NOMO-1 treated with dmso at 0.1 percent for 144 hours (cell line): ENCODE results near the gene HACD4.
"Not testable (repeated sequence)": the region's sequence is repeated elsewhere in the genome, so short reads cannot be mapped to it uniquely, and the experiment has no call there.

ENCODE experiments used
- DNase-seq: peaks from one replicate; lab custom pipeline; 2025; ENCODE audit not compliant: unreplicated experiment; lab: John Stamatoyannopoulos, UW

Gene HACD4

DNA sequence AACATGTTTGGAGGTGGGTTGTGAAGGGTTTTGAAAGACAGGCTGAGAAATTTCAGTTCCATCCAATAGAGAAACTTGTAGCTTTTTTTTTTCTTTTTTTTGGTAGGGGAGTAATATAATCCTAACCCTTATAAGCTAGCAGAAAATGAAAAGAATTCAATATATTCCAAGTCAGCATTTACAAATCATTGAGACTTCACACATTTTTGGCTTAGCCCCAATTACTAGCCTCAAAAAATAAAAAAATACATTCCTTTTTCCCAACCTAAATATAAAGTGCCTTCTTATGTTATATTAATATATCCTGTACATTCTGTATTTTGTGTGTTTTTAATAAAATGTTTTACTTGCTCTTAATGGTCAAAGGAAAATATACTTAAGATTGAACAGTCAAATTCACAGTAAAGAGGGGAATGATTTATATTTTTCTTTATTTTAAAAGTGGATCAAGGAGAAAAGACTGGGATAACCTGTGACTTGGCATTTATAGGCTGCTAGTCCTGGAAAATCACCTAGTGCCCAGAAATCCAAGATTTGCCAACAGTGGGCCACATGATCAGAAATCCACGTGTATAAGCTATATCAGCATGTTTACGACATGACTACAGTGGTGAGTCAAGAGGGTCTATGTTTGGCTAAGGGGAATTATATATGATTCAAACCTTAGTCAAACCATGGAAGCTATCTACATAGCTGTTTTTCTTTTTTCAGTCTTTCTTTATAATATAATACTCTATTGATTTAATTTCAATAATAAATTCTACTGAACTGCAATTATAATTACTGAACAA is 14.5 kb downstream of the HACD4 start:
- no peak for DNase-seq

DNA sequence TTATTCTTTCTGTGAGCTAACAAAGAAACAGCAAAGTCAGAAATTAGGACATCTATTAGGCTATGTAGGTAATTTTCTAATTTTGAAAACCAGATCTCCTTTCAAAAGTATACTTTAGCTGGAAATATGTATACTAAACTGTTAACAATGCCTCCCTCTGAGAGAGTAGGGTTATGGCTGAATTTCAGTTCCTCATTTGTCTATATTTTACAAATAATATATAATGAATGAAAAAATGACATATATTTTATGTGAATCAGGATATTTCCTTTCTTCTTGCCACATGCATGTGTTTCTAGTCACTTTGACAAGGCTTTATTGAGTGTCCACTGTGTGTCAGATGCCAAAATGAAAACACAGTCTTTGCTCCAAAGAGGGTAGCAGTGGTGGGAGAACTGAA is 15.4 kb downstream of the HACD4 start:
- no peak for DNase-seq

DNA sequence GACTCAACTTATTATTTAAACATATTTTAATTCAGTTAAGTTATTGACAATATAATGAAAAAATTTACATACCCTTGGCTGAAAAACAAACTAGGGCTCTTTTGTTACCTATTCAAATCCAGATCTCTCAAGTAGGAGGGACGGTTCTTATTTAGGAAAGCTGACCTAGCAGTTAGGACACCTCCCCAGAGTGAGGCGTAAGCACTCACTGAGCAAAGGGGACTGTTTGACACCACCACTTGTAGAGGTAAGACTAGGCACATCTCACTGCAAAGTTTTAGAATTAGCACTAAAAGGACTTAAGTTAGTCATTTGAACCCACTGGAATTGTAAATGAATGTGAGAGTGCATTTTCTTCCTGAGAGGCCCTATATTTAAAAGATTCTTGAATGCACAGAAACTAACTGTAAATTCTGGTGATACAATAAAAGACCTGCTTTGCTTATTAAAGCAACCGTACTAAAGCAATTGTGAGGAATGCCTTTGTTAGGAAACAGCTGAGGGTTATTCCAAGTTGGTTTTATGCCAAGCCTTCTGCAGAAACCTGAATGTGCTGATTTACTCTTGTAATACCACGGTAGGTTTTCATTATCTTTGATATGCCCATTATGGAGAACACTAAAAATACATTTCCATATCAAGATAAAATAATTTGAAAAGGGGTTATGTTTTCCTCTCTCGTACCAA is 16.2 kb downstream of the HACD4 start:
- DNase-seq: no peak

DNA sequence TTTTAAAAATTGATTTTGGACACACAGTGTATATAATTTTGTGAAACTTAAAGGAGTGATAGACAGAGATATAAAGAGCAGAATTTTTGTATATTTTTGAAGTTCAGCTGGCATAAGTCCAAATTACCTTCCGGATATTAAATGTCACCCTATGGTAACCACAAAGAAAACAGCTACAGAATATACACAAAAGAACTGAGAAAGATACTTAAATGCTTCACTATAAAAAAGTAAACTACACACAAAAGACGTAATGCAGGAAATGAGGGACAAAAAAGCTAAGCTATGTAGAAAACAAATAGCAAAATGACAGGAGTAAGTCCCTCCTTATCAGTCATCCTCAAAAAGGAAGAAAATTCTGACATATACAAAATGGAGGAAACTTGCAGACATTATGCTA is 29.4 kb downstream of the HACD4 start:
- DNase-seq: no peak

DNA sequence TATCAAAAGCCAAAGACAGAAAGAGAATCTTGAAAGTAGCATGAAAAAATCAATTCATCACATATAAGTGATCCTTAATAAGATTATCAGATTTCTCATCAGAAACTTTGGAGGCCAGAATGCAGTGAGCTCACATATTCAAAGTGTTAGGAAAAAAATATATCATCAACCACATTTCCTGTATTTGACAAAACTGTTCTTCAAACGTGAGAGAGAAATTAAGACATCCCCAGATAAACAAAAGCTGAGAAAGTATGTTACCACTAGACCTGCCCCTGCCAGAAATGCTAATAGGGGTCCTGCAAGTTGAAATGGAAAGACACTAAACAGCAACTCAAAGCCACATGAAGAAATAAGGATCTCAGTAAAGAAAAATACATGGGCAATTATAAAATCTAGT is 29.9 kb downstream of the HACD4 start:
- DNase-seq: no peak

DNA sequence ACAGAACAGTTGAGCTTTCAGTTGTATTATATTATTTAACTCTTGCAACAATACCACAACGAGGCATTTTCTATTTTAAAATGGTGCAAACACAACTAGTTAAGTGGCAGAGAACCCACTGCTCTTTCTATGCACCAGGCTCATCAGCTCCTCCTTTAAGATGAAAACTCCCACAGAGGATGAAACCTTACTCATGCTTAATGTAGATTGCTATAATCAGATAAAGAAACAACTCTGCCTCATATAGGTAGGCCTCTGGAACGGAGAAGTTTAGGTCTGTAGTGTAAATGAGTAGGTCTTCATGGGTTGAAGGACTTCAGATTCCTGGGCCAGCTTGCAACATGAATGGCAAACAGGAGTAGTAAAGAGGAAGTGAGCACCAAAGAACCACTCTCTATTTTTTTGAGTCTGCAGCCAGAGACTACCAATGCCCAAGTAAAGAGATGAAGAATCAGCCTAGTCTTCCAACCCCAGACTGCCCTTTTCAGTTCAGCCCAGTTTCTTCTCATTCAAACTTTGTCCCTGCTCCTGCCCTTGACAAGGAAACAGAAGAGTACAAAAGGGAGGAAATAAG is 33.9 kb downstream of the HACD4 start:
- DNase-seq: no peak

DNA sequence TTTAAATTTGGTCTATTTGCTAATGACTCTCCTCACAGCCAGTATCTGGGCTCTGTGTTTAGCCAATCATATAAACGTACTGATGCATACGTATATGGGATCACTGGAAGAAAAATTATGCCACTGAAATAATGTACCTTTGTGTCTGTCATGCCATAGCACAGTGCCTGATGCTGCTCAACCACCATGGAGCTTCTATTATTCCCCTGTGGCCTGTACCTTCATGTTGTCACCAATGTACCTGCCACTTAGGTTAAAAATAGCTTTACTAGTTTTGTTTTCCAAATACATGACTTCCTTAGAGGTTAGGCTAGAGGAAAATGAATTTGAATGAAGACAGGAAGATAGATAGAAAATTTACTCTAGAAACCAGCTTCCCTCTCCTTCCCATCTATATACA is 34.6 kb downstream of the HACD4 start:
- DNase-seq: no peak

DNA sequence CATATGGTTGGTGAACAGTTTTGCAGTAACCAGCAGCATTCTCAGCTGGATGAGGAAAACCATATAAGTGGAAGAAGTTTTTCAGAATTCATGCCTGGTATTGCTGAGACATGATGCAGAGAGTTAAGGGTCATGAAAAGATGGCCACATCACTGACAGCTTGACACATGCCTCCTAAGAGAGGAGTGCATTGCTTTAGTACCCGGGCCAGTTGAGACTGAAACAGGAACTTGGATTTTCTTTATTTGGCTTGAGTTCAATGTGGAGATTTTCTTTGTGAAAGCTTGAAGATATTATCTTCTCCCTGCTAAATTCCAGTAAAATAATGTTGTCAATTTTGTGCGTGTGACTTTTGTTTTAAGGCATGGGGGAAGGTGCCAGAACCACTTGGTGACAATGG is 35.8 kb downstream of the HACD4 start:
- DNase-seq: no peak

DNA sequence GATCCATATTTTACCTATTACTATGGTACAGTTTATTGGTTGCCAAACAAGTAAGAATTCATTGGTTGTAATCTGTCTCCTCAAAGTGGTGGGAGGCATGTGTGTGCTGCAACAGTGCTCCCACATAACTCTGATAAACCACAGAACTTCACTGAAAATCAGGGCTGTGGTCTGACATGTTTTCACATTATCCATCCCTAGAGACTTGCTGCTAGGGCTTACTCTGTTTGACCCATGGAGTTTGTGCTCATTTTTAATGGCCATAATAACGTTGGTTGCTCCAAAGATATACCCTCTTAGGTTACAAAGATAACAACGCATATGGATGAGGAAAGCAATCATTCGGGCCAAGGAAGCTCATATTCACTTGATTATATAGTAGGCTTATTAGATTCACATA is 37.0 kb downstream of the HACD4 start:
- DNase-seq: no peak

DNA sequence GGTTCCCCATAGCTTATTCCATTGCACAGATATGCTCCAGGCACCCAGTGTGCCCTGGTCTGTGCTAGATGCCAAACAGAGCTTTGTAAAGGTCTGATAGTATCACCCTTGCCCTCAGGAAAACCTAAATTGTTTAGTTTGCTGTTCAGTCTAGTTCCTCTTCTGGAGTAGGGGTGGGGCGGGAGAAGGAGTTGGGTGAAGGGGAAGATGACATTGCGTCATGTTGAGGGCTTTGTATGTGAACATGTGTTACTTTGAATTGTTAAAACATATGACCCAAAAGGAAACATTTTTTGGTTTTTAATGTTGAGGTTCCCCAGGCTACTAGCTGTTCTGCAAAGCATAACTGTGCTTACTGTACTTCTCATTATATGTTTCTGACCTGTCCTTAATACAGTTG is 40.6 kb downstream of the HACD4 start:
- no peak for DNase-seq

DNA sequence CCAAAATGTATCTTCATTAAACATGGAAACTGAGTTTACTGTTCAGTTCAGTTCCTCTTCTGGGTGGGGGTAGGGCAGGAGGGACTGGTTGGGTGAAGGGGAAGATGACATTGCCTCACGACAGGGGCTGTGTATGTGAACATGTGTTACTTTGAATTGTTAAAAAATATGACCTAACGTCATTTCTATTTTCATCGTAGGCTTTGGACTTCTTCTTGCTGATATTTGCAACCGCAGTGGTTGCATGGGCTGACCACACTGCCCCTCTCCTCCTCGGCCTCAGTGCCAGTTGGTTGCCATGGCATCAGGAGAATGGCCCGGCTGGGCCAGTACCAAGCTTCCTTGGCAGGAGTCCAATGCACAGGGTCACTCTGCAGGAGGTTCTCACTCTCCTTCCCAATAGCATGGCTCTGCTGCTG is 41.5 kb downstream of the HACD4 start:
- DNase-seq: no peak

DNA sequence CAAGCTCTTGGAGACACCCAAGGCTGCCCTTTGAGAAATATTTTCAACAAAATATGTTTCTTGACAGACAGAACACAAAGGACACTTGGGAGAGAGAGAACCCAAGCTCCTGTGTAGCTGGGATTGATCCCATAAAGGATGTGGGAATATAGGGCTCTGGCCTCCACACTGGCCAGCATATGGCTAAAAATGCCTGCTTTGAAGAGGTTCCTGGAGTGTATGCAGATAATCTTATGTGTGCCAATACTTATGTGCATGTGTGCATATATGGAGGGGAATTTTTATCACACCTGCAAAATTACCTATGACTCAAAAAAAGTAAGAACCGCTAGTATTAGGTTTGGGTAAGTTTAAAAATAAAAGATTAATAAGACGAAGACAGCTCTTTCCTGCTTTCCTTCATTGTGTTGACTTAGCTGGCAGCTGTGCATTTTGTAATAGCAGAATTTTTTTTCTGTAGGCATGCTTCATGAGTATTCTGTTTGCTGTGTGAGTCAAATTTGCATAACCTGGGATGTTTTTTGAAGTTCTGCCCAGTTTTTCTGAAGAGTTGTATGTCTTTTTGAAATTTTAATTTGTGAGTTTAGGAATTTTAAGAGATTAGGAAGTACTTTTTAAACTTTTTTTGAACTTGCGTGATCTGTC is 42.6 kb downstream of the HACD4 start:
- DNase-seq: no peak

DNA sequence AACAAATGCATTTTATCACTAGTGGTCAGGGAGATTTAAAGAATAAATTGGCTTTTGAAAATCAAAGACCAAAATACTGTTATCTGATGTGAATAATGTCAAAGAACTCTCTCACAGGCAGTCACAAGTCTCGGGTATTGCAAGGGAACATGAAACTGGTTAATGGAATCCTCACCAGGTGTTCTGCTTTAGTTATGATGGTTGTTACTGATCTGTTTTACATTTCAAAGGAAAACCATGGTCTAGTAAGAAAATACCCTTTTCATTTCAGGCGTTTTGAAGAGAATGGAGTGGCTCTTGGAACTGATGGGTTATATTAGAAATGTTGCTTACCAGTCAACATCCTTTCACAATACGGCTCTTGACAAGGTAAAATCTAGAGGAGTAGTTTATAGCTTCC is 43.4 kb downstream of the HACD4 start:
- DNase-seq: no peak

DNA sequence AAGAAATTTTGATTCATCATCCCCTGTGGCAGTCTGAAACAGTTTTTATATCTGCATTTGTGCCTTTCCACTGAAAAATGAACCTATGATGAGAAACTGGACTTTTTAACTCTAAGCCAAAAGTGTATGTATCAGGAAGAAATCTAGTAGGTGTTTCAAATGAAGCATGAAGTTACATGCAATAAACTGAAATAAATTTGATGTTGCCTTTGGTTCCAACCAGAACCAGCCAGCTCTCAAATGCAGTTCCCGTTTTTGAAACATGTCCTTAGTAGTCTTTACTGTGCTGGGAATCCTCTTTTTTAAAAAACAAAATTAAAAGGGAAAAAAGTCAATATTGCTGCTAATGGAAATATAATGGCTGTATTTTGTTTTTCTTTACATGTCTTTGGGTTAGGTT is 43.9 kb downstream of the HACD4 start:
- DNase-seq: no peak

DNA sequence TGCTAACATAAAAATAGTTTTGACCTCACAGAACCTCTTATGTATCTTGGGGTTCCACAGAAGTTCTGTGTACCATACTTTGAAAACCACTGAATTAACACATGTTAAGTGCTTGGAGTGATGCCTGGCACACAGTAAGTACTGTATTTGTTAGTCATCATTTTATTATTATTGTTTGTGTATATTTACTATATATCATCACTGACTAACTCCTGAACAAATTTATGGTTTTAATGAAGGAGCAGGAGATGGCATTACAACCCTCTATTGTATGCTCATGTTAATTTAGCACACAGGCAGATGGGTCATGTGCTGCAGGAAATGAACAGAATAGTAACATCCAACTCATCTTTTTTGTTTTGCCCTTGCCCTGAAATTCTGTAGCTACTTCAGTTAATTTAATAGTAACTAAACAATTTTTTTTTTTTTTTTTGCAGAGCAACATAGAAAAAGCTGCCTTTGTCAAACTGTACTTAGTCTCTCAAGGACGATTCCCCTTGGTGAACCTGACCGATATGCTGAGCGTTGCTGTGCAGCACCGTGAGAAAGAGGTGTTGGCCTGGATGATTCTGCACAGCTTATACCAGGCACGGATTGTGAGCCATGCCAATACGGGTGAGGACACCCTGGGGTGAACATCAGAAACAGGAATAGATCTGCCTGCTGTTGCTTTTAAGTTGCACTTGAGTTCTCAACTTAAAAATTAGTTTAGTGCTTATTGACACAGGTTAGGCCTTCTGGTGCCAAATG is 45.4 kb downstream of the HACD4 start:
- DNase-seq: no peak

DNA sequence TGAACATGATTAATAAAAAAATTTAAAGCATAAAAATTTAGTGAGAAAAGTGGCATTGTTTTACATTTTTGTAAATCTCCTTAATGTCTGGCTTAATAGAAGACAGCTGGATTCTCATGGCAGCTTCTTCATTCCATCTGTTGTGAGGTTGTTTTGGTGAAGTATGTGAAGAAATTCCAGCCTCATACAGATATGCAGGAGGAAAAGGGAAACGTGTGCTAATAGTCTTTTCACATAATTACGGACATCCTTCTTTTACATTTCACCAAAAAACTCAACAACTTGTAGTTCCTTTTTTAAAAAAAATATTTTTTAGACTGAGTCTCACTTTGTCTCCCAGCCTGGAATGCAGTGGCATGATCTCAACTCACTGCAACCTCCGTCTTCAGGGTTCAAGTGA is 46.9 kb downstream of the HACD4 start:
- no peak for DNase-seq

DNA sequence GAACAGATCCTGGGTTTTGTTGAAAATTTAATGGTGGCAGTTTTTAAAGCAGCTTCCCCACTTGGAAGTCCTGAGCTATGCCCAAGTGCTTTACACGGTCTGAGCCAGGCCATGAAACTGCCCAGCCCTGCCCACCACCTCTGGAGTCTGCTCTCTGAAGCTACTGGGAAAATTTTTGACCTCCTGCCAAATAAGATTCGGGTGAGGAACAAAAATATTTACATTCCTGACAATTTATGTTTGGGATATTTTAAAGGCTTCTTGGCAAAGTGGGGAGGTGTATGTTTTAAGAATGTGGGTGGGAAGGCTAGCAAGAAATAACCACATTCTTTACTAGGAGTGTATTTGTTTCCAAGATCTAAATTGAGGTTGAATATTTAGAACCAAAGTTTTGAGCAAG is 50.0 kb downstream of the HACD4 start:
- no peak for DNase-seq

DNA sequence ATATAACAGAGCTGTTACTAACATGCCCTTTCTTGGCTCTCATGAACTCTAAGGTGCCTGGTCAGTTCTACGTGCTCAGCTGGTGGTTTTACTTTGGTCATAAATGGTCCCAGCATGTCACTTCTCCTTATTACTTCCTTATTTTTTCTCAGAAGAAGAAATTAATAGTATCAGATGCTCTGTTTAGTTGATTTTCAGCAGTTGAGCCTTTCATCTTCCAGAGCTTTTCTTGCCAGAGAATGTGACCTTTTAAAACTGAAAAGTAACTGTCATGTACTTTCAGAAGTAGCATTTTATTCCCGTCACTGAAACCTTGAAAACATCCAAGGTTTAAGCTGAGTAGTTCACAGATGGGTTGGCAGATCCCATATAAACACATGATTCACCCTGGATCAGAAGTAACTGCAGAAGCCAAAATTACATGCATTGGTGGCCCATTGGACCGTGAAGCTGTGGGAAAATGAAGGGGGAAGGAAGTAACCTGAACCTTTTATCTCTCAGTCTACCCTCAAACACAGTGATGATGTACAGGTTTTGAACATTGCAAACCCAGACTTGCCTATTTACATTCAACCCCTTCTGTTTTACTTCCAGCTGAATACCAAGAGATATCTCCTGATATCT is 50.5 kb downstream of the HACD4 start:
- DNase-seq: no peak

DNA sequence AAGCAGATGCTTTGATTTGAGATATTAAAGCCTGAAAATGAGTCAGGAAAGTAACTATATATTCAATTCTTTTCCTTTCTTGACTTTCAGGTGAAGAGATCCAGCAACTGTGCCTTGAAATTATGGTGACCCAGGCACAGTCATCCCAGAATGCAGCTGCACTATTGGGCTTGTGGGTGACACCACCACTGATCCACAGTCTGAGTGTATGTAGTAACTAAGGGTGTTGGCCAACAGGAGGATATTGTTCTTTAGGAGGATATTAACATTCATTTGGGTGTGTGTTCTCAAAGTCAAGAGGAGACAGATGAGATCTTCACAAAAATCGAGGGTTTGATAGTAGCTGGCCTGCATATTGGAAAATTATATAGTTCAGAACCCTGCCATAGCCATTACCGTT is 53.2 kb downstream of the HACD4 start:
- no peak for DNase-seq

DNA sequence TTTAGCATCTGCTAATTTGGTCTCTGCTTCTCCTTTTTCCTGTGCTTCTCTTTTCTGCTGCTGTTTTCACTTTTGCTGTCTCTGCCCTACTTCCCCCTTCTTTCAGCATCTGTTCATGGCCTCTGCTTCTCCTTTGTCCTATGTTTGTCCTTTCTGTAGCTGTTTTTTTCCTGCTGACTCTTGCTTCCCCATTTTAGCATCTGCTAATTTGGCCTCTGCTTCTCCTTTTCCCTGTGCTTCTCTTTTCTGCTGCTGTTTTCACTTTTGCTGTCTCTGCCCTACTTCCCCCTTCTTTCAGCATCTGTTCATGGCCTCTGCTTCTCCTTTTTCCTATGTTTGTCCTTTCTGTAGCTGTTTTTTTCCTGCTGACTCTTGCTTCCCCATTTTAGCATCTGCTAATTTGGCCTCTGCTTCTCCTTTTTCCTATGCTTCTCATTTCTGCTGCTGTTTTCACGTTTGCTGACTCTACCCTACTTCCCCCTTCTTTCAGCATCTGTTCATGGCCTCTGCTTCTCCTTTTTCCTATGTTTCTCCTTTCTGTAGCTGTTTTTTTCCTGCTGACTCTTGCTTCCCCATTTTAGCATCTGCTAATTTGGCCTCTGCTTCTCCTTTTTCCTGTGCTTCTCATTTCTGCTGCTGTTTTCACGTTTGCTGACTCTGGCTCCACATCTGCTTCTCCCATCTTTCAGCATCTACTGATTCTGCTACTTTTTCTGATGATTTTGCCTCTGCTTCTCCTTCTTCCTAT is 57.1 kb downstream of the HACD4 start:
- DNase-seq: not testable (repeated sequence)
